GM18868 (cell line): ENCODE results near the gene GRM7.
A peak's percentile ranks its signal among the peaks of the same experiment; 100 is the strongest.

Experiments used
- ATAC-seq: cut with Tn5 transposase; IDR thresholded peaks from one replicate; pipeline ENCODE4 v1.9.1; 2021; ENCODE audit warnings: mild to moderate bottlenecking, moderate library complexity; ENCODE audit not compliant: unreplicated experiment

The GRM7 gene

GRCh38 chr3:7392206-7392605 lies 531.3 kb downstream of the GRM7 start:
- ATAC-seq, result no peak

DNA sequence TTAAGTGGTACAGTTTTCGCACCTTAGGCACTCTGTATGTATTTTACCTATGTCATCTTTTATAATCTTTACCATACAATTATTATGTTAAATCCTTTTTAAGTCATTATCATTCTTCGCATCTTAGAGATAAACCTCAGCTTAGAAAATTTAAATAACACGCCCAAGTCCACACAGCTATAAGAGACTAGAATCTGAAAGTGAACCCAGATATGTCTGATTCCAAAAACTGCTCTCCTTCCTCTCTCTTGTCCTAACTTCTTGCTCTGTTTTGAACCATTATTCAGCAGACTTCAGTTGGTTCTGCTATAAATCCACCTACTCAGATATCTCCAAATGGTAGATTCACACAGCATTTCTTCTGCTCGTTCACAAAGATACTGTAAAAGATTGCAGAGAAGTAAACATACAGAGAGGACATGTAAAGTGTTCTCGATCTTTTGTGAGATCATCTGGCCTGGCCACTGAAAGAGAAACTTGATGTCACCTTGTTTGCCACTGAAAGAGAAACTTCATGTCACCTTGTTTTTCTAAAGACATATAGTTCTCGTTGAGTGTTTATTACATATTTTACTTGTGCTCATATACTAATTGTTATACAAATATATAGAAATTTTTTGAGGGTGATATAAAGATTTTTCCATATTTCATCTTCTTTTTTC lies 533.2 kb downstream of the GRM7 start:
- peak; percentile 64 for ATAC-seq

DNA sequence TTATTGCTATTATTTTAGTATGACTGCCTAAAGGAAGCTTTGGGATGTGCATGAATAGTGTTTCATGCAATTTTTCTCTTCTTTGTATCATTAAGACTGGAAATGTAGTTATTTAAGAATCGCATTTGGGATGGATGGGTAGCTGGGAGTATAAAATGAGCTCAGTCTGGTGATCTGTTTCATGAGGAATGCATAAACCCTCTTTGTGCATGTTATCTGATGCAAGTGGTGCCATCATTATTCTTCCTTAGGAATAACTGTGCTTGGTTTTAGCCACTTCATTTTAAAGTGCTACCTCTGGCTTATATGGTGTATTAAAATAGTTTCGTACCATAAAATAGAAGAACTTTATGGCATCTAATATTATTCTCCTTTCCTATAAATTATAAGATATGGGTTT lies 535.6 kb downstream of the GRM7 start:
- ATAC-seq, result no peak

DNA sequence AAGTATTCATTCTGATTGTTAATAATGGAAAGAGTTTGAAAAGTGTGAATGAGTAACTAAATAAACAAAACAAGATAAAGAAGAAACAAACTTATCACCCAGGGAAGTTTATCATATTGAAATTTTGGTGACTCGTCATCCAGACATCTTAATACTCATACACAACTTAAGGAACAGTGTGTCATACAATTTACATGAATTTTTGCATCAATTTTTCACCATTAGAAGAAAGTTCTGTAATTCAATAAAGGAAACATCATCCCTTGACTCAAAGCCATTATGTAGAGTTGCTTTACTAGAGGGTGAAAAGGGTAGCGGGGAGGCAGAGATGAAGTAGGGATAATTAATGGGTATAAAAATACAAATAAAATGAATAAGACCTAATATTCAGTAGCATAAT lies 536.2 kb downstream of the GRM7 start:
- ATAC-seq, result no peak

DNA sequence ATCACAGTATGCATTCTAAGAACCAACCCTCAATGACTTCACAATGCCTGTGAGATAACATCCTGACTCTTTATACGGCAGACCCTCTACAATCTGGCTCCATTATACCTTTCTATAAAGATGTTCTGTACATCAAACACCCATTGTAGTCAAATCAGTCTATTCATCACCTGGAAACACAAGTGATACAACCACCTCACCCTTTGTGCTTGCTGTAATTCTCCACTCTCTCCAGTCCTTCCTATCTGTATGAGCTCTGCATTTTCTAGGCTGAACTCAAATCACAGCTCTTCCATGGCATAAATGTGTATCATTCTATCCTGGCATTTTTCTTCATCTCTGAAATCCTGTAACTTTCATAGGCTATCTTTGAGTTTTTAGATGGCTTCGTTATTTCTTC lies 539.4 kb downstream of the GRM7 start:
- no peak for ATAC-seq

DNA sequence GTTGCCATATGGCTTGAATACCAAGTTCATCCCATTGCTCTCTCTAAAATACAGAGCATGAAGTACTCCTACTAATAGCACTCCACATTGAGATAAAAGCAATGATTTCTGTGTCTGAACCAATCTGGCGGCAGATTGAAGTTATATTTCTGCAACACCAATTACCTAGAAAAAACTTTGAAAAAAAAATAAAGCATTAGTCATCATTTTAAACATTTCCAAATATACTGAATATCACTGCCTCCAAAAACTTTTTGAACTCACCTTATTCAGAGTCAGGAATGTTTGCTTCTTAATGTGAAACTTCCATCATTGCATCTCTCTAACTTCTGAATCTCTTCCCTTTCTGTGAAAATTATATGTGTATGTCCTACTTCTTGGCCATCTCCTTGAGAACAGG lies 540.5 kb downstream of the GRM7 start:
- no peak for ATAC-seq

GRCh38 chr3:7407107-7407506 lies 546.2 kb downstream of the GRM7 start:
- no peak for ATAC-seq

GRCh38 chr3:7410782-7411181 lies 549.9 kb downstream of the GRM7 start:
- no peak for ATAC-seq

- no peak for ATAC-seq
These were observed 560.1 kb downstream of the GRM7 start for GRCh38 chr3:7421065-7421464.

GRCh38 chr3:7423036-7423435 lies 562.1 kb downstream of the GRM7 start:
- no peak for ATAC-seq

DNA sequence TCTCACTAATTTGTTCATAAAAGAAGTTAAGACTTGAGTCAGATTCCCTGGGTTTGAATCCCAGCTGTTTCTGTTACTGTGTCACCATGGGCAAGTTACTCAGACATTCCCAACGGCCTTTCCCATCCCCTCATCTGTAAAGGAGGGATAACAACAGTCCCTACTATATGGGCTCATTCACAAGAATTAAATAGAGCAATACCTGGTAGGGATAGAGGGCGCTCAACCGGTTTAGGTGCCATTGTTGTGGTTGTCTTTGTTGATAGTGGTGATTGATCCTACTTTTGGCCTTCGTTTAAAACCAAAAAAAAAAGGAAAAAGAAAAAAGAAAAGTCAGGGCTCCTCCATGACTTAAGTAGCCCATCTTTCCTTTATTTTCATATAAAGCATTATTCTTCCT lies 563.1 kb downstream of the GRM7 start:
- no peak for ATAC-seq

GRCh38 chr3:7428206-7428718 lies 567.3 kb downstream of the GRM7 start:
- no peak for ATAC-seq

GRCh38 chr3:7432610-7433009 lies 571.7 kb downstream of the GRM7 start:
- ATAC-seq, result no peak

GRCh38 chr3:7433073-7433472 lies 572.2 kb downstream of the GRM7 start:
- ATAC-seq, result no peak

DNA sequence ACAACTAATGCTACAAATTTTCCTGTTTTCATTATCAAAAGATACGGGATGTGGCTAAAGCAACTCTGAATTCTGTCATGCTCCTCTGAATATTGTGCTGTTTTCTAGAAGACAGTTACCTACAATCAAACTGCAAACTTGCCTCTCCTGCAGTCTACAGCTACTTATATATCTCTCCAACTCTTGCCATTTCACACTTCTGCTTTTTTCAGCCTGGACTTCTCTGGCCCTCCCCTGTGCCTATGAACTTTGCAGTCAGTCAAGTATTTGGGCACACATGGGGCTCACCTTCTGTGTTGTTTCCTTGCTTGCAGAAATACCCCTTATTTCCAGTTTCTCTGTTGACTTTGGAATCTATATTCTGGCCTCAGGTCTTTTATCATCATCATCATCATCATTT lies 575.6 kb downstream of the GRM7 start:
- peak; percentile 71 for ATAC-seq

GRCh38 chr3:7437231-7437630 lies 576.3 kb downstream of the GRM7 start:
- ATAC-seq, result no peak

- no peak for ATAC-seq
These were observed 578.3 kb downstream of the GRM7 start for GRCh38 chr3:7439101-7439680.

DNA sequence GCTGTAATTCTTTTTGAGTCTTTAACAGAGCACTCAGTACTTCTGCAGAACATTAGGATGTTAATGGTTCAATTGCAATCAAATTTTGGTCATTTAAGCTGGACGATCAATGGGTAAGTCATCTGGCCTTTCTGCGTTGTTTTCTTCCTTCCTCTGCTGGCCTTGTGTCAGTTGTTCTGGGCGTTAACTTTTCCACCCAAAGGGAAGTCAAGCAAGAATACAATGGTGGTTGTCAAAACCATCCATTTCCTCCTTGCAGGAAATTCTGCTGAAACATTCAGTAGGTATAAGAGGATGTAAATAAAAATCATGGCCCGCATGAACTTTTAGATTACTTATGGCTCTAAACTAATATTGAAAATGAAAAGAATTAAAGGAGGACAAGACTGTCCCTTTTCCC lies 584.0 kb downstream of the GRM7 start:
- ATAC-seq, result no peak

- ATAC-seq, result no peak
These were observed 584.4 kb downstream of the GRM7 start for GRCh38 chr3:7445331-7445730.

GRCh38 chr3:7447197-7447769 lies 586.4 kb downstream of the GRM7 start:
- peak; percentile 100 for ATAC-seq

DNA sequence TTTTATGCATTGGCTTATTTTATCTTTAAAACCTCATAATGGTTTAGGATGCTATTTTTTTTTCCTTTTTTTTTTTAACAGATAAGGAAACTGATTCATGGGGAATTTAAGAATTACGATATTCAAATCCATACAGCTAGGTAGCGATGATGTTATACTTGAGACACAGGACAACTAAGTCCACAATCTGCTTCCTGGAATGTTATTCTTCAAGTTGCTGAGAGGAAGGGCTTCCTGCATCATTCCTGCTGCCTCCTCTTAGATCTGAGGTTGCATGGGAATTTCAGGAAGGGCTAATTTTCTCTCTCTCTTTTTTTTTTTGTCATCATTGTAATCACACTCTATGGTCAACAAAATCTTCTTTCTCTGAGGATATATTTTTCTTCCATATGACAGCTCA lies 595.5 kb downstream of the GRM7 start:
- no peak for ATAC-seq

DNA sequence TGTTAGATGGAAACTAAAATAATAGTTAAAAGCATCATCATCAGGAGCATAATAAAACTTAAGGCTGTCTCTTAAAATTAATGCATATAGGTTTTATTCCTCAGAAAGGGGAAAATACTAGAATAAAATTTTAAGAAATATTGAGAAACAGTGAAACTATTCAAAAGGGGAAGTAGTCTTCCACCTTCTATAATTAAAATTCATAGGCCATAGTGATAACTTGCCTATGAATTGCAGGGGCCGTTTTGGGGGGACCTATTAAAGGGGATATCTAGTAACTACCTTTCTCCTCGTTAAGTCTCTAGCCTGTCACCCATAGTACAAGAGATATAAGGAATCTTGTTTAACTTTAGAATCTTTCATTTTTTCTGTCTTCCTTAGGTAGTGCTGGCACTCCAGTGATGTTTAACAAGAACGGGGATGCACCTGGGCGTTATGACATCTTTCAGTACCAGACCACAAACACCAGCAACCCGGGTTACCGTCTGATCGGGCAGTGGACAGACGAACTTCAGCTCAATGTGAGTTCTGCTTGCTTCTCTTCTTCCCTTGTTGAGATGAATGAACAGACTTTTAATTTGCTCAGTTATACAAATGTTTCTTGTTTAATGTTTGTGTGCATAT lies 600.4 kb downstream of the GRM7 start:
- ATAC-seq, result peak; percentile 99
